Gastrocnemius medialis (tissue), 4 donors: ENCODE measurements around the gene CCDC85A. TPM values are rescaled to one million over a fixed set of nuclear protein-coding genes. Genes with fewer than 3 reads are reported as not detected.

Experiments used
- ATAC-seq, 2 donors: fragments of 150-250 bp; one replicate each; pipeline ENCODE4 v1.9.1; 2016
- DNase-seq, 2 donors: peaks; one replicate each; pipeline ENCODE4 v3.0.0-alpha.2; 2019
- H3K27ac ChIP-seq, 4 donors: fragments of 200-600 bp; sonication (generic); 1 replicate in 1 of 4; 2 replicates in 3 of 4; pipeline ENCODE4 v1.5.1; 2016 to 2018; ENCODE audit warnings: mild to moderate bottlenecking in 2 of 4, moderate library complexity in 1 of 4
- H3K27me3 ChIP-seq, 3 donors: fragments of 200-600 bp; sonication (generic) in 2 of 3; 1 replicate in 1 of 3; 2 replicates in 2 of 3; pipeline versions ENCODE4 v1.5.1 to v1.6.0; 2016 to 2019; ENCODE audit warnings: mild to moderate bottlenecking in 1 of 3, moderate library complexity in 1 of 3
- H3K36me3 ChIP-seq, 2 donors: fragments of 200-600 bp; sonication (generic) in 1 of 2; one replicate each; pipeline ENCODE4 v1.5.1; 2017 to 2018
- H3K4me1 ChIP-seq, 2 donors: fragments of 200-600 bp; sonication (generic) in 1 of 2; one replicate each; pipeline ENCODE4 v1.5.1; 2016 to 2017; ENCODE audit warnings: mild to moderate bottlenecking in 2 of 2
- H3K4me3 ChIP-seq, 4 donors: fragments of 200-600 bp; sonication (generic) in 3 of 4; 1 replicate in 1 of 4; 2 replicates in 3 of 4; pipeline ENCODE4 v1.5.1; 2016 to 2019; ENCODE audit warnings: mild to moderate bottlenecking in 2 of 4
- H3K9me3 ChIP-seq, 3 donors: fragments of 200-600 bp; sonication (generic) in 2 of 3; 1 replicate in 1 of 3; 2 replicates in 2 of 3; pipeline ENCODE4 v1.5.1; 2016 to 2019
- POLR2A ChIP-seq, 2 donors: fragments of 450-650 bp; IDR thresholded peaks; one replicate each; pipeline ENCODE4 v1.6.1; 2017; ENCODE audit warnings: antibody characterized with exemption in 2 of 2, mild to moderate bottlenecking in 2 of 2, moderate library complexity in 2 of 2
- in situ Hi-C, 4 donors: fragments of 200-750 bp; cut with MboI; loops; one replicate each; pipeline versions ENCODE4 v1.15.0 to v1.8.0; 2017; ENCODE audit warnings: low sequenced_read_pairs in 4 of 4
- intact Hi-C: fragments of 100-400 bp; cut with DNase I; formaldehyde crosslinking; loops from one replicate; pipeline ENCODE4 v1.15.1; 2023; ENCODE audit warnings: low total_unique reads
- total RNA-seq, 4 donors: library from RNA; depleted of rRNA; stranded (reverse); fragments of >200 nt; gene quantifications; one replicate each; pipeline versions ENCODE4 v1.1.0 to v1.2.3, GENCODE V29; 2016
- TF ChIP-seq, protein P1 (sequence below), 5 experiments: fragments of 450-650 bp in 3 of 5; fragments of 200-600 bp in 2 of 5; sonication (generic) in 2 of 5; IDR thresholded peaks in 4 of 5; conservative IDR thresholded peaks in 1 of 5; 1 replicate in 4 of 5; 2 replicates in 1 of 5; pipeline ENCODE4 v1.5.1; 2016 to 2019; ENCODE audit warnings: antibody characterized with exemption in 5 of 5, mild to moderate bottlenecking in 3 of 5, moderate library complexity in 3 of 5

The CCDC85A gene
- total RNA-seq, 4 donors from 2014 or later, result 4.6 to 8.2 (median 6.1) TPM

DNA sequence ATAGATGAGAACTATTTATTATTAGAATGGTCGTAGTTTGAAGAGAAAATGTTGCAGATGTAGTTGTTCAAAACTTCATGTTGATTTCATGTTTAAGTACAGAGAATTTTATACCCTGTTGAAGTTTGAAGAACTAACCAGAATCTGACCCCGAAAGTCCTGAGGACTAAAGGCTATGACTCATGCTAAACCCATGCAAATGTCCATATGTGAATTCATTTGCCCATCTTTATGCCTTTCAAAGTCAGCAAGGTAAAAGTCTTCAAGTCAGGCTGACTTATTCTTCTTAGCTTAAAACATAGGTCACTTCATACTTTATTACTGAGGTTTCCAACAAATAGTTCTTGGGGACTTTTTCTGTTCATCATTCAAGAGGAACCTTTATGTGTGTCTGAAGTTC is 185.5 kb downstream of the CCDC85A start:
- H3K36me3 ChIP-seq, result no peaks in the 10 kb centered on the region
- H3K4me3 ChIP-seq, result no peak overlapping the region
- in situ Hi-C loops, result no loop called here
- TF ChIP-seq, protein P1, sequence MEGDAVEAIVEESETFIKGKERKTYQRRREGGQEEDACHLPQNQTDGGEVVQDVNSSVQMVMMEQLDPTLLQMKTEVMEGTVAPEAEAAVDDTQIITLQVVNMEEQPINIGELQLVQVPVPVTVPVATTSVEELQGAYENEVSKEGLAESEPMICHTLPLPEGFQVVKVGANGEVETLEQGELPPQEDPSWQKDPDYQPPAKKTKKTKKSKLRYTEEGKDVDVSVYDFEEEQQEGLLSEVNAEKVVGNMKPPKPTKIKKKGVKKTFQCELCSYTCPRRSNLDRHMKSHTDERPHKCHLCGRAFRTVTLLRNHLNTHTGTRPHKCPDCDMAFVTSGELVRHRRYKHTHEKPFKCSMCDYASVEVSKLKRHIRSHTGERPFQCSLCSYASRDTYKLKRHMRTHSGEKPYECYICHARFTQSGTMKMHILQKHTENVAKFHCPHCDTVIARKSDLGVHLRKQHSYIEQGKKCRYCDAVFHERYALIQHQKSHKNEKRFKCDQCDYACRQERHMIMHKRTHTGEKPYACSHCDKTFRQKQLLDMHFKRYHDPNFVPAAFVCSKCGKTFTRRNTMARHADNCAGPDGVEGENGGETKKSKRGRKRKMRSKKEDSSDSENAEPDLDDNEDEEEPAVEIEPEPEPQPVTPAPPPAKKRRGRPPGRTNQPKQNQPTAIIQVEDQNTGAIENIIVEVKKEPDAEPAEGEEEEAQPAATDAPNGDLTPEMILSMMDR (IDR thresholded peaks at IDR 0.05 in 4 of 5, conservative IDR thresholded peaks at IDR 0.05 in 1 of 5), result no peak
- no peak for TF ChIP-seq POLR2A (IDR thresholded peaks at IDR 0.05)
- no peak for ATAC-seq
- no peaks in the 10 kb centered on the region for H3K9me3 ChIP-seq
- intact Hi-C loops, result no loop called here
- no peak for DNase-seq
- no peaks in the 10 kb centered on the region for H3K4me1 ChIP-seq
- no peak overlapping the region for H3K27ac ChIP-seq
- no peaks in the 10 kb centered on the region for H3K27me3 ChIP-seq

DNA sequence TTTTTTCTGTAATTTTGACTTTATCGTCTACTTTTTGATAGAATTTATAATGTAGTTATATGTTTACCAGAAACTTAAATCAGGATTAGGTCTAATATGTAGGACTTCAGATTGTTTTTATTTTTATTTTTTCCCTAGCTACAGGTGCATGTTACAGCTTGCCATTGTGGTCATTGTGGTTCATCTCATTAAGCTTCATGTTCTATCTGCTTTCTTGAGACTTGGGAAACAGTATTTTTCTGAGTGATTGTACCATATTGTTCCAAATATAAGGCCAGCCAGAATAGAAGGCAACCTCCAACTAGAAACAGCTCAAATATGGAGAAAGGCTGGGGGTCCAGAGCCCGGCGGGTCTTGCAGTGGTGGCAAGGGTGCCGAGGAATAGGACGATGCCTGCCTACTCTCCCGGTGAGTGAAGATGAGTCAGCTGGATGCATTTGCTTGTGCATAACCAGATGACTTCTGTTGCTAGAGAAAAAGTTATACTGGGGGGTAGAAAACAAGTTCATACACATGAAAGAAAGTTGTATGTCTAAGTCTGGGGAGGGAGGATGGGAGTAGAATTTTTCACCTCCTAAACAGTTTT is 188.4 kb downstream of the CCDC85A start:
- no peaks in the 10 kb centered on the region for H3K4me1 ChIP-seq
- ATAC-seq, result no peak
- no peak overlapping the region for H3K27ac ChIP-seq
- intact Hi-C loops (no loop called here), in situ Hi-C loops (no loop called here)
- H3K27me3 ChIP-seq, result no peaks in the 10 kb centered on the region
- H3K36me3 ChIP-seq, result no peaks in the 10 kb centered on the region
- no peak overlapping the region for H3K4me3 ChIP-seq
- no peak for DNase-seq
- TF ChIP-seq POLR2A (IDR thresholded peaks at IDR 0.05), result no peak
- TF ChIP-seq, protein P1 (IDR thresholded peaks at IDR 0.05 in 4 of 5, conservative IDR thresholded peaks at IDR 0.05 in 1 of 5), result no peak
- H3K9me3 ChIP-seq, result no peaks in the 10 kb centered on the region

DNA sequence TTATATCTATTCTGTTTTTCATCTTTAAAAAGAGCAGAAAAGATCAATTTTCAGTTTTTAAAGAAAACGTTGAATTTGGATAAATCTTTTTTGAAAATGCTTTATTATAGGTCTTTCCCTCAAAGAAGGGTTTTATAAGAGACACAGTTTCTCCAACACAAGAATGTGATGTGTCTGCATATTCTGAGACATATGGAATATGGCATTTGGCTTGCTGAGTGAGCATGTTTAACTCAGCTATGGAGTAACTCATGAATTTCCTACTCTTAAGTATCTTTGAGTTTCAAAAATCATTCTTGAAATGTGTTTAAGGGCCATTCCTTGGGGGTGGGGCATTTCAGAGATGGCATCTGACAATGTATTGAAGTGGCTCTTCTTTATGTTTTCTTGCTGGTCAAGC is 191.5 kb downstream of the CCDC85A start:
- no peak for ATAC-seq
- no peaks in the 10 kb centered on the region for H3K36me3 ChIP-seq
- no peak overlapping the region for H3K4me3 ChIP-seq
- H3K4me1 ChIP-seq, result no peaks in the 10 kb centered on the region
- no peak overlapping the region for H3K27ac ChIP-seq
- no peaks in the 10 kb centered on the region for H3K9me3 ChIP-seq
- no peak for DNase-seq
- intact Hi-C loops (no loop called here), in situ Hi-C loops (no loop called here)
- H3K27me3 ChIP-seq, result no peaks in the 10 kb centered on the region
- TF ChIP-seq, protein P1 (IDR thresholded peaks at IDR 0.05 in 4 of 5, conservative IDR thresholded peaks at IDR 0.05 in 1 of 5), result no peak
- TF ChIP-seq POLR2A (IDR thresholded peaks at IDR 0.05), result no peak

DNA sequence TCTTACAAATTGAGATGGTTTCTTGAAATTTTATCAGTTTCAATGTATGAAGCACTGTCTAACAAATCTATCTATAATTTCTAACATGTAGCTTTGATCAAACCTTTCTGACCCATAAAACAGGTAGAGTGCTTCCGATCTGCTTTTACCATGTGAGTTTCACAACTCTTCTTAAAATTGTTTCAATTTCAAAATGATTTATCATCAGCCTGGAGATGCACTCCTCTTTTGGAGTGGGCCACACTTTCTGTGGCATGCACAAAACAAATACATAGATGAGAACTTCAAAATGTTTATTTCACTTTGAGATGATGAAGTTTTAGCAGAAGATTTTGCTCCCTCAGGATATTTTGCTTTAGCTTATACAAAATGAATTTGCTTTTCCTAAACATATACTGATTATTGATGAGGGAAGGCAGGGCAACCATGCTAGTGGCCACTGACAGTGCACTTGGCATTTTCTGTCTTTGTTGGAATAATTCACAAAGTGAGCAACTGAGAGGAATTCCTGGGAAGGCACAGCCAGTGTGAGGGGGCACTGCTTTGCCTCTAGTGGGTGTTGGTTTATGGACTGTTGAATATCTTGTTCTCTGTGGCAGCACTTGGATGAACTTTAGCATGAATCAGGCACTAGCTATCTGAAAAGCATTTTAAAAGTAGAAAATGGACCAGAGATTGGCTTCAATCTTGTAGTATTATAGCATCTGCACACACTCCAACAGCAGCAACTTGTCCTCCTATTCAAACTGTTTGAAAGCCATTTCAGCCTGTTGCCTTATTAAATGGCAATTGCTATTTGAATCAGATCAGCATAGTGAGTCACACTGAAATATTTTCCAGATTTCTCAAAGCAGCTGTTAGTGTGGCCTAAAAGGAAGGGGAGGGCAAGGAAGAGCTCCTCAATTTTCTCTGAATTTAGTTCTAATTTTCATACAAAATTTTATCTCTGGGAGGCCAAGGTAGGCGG is 193.2 kb downstream of the CCDC85A start:
- no peak for TF ChIP-seq POLR2A (IDR thresholded peaks at IDR 0.05)
- TF ChIP-seq, protein P1 (IDR thresholded peaks at IDR 0.05 in 4 of 5, conservative IDR thresholded peaks at IDR 0.05 in 1 of 5), result no peak
- intact Hi-C loops, result no loop called here

More for the DNA sequence above, 193.2 kb downstream of the CCDC85A start:
- in situ Hi-C loops, result no loop called here
- H3K4me3 ChIP-seq, result no peak overlapping the region
- no peak overlapping the region for H3K27ac ChIP-seq
- H3K36me3 ChIP-seq, result no peaks in the 10 kb centered on the region
- ATAC-seq (no peak), DNase-seq (no peak)
- H3K9me3 ChIP-seq, result no peaks in the 10 kb centered on the region
- H3K27me3 ChIP-seq, result no peaks in the 10 kb centered on the region
- H3K4me1 ChIP-seq, result no peaks in the 10 kb centered on the region
